Measurements from ENCODE around the gene DUOXA2.
A peak's percentile ranks its signal among the peaks of the same experiment; 100 is the strongest.

Gene DUOXA2

GRCh38 chr15:45162771-45163507, 48.8 kb downstream of the DUOXA2 start:
- peak; percentile 81 for DNase-seq (ENCODE audit: low read depth)

GRCh38 chr15:45163508-45163856, 49.4 kb downstream of the DUOXA2 start:
- DNase-seq (ENCODE audit: low read depth) = no peak

GRCh38 chr15:45164914-45165313, 50.8 kb downstream of the DUOXA2 start:
- DNase-seq (ENCODE audit: low read depth) = no peak

GRCh38 chr15:45165536-45165935, 51.4 kb downstream of the DUOXA2 start:
- no peak for DNase-seq (ENCODE audit: low read depth)

GRCh38 chr15:45166834-45167630, 52.9 kb downstream of the DUOXA2 start:
- DNase-seq (ENCODE audit: low read depth) = peak; percentile 88

GRCh38 chr15:45167631-45168205, 53.6 kb downstream of the DUOXA2 start:
- DNase-seq (ENCODE audit: low read depth) = no peak

Measured in ELR (cell line).